Measurements from ENCODE around the gene NOD2.

NOD2 gene

GRCh38 chr16:50743581-50744225 lies 50.3 kb downstream of the NOD2 start:
- FAIRE-seq, result no peak

GRCh38 chr16:50744881-50745280 lies 51.5 kb downstream of the NOD2 start:
- FAIRE-seq, result no peak

GRCh38 chr16:50745940-50746339 lies 52.5 kb downstream of the NOD2 start:
- no peak for FAIRE-seq

GRCh38 chr16:50747207-50747956 lies 54.0 kb downstream of the NOD2 start:
- FAIRE-seq, result no peak

GRCh38 chr16:50751528-50751927 lies 58.1 kb downstream of the NOD2 start:
- no peak for FAIRE-seq

GRCh38 chr16:50752471-50753235 lies 59.2 kb downstream of the NOD2 start:
- no peak for FAIRE-seq

GRCh38 chr16:50756473-50756872 lies 63.1 kb downstream of the NOD2 start:
- FAIRE-seq, result no peak

GRCh38 chr16:50761267-50761666 lies 67.9 kb downstream of the NOD2 start:
- no peak for FAIRE-seq

- no peak for FAIRE-seq
These were observed 68.8 kb downstream of the NOD2 start for GRCh38 chr16:50762241-50762640.

- FAIRE-seq, result no peak
These were observed 69.8 kb downstream of the NOD2 start for GRCh38 chr16:50763211-50763610.

- FAIRE-seq, result no peak
These were observed 71.9 kb downstream of the NOD2 start for GRCh38 chr16:50765260-50765659.

- FAIRE-seq, result no peak
These were observed 72.5 kb downstream of the NOD2 start for GRCh38 chr16:50765861-50766260.

- no peak for FAIRE-seq
These were observed 73.8 kb downstream of the NOD2 start for GRCh38 chr16:50767197-50767596.

- peak; percentile 11 for FAIRE-seq
These were observed 78.0 kb downstream of the NOD2 start for GRCh38 chr16:50771366-50771765.

- no peak for FAIRE-seq
These were observed 81.0 kb downstream of the NOD2 start for GRCh38 chr16:50774405-50774804.

GRCh38 chr16:50774960-50775359 lies 81.6 kb downstream of the NOD2 start:
- FAIRE-seq, result no peak

GRCh38 chr16:50776037-50776436 lies 82.6 kb downstream of the NOD2 start:
- no peak for FAIRE-seq

- no peak for FAIRE-seq
These were observed 85.1 kb downstream of the NOD2 start for GRCh38 chr16:50778284-50779163.

GRCh38 chr16:50781043-50781442 lies 87.6 kb downstream of the NOD2 start:
- no peak for FAIRE-seq

- no peak for FAIRE-seq
These were observed 88.1 kb downstream of the NOD2 start for GRCh38 chr16:50781518-50781917.
